ENCODE measurements around the gene BCL7A. TPM values are rescaled to one million over a fixed set of nuclear protein-coding genes. Genes with fewer than 3 reads are reported as not detected.

The BCL7A gene
- total RNA-seq, 1 donor: 4.7 TPM

DNA sequence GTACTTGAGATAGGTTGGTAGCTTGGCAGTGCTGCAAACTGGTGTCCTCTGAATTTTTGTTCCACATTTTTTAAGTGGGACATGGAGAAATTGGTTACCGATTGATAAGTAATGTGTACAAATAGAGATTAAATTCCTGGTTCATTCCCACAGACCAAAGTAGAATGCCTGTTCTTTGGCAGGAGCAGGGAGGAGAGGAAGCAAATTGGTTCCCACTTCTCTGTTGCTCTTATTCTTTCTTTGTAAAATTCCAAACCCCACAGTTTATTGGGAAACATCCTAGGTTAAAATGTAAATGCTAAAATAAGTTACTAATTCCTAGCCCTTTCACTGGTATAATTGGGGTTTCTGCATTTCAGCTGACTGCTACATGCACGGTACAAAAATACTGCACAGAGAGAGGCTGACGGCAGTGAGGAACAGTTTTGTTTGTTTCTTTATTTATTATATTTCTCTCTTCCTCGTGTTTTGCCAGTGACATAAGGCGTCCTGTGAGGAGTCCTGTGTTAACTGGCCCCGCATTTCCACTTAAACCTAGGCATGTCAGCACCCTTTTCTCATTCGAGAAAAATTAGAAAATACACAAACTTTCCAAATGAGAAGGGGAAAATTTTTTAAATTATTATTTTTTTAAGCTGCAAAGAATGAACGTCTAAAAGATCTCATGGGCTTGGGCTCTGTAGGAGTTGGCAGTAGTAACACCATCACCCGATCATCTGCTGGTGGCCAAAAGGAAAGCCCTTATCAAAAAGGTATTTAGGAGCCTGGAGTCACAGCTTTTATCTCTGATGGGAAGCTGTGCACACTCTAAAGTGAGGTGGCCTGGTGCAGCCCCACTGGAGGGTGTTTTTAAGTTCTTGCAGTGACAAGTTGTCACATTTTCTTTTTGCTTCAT is 25.4 kb upstream of the BCL7A start:
- DNase-seq (ENCODE audit: insufficient read length, low spot score, missing footprints): no peak
- Histone ChIP-seq H3K79me2 (ENCODE audit: insufficient read depth, low read length) (no peaks in the 10 kb centered on the region), H3K4me1 (ENCODE audit: insufficient read depth, low read length) (peaks cover 19% of the 10 kb centered on the region), H4K20me1 (ENCODE audit: insufficient read depth, low read length) (no peaks in the 10 kb centered on the region), H2AFZ (ENCODE audit: low read length) (peak overlapping the region; percentile 6), H3K27me3 (ENCODE audit: insufficient read depth, low read length) (no peaks in the 10 kb centered on the region), H3K9me3 (ENCODE audit: low read depth, low read length) (no peaks in the 10 kb centered on the region), H3K4me2 (ENCODE audit: insufficient read depth, low read length) (peak overlapping the region; percentile 15), H3K4me3 (ENCODE audit: insufficient read depth, low read length) (no peak overlapping the region), H3K27ac (ENCODE audit: low read depth, low read length) (no peak overlapping the region), H3K36me3 (ENCODE audit: insufficient read depth, low read length) (no peaks in the 10 kb centered on the region)
- TF ChIP-seq, protein P1, sequence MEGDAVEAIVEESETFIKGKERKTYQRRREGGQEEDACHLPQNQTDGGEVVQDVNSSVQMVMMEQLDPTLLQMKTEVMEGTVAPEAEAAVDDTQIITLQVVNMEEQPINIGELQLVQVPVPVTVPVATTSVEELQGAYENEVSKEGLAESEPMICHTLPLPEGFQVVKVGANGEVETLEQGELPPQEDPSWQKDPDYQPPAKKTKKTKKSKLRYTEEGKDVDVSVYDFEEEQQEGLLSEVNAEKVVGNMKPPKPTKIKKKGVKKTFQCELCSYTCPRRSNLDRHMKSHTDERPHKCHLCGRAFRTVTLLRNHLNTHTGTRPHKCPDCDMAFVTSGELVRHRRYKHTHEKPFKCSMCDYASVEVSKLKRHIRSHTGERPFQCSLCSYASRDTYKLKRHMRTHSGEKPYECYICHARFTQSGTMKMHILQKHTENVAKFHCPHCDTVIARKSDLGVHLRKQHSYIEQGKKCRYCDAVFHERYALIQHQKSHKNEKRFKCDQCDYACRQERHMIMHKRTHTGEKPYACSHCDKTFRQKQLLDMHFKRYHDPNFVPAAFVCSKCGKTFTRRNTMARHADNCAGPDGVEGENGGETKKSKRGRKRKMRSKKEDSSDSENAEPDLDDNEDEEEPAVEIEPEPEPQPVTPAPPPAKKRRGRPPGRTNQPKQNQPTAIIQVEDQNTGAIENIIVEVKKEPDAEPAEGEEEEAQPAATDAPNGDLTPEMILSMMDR (IDR thresholded peaks at IDR 0.05; ENCODE audit: extremely low read depth, low read depth, low read length): no peak

DNA sequence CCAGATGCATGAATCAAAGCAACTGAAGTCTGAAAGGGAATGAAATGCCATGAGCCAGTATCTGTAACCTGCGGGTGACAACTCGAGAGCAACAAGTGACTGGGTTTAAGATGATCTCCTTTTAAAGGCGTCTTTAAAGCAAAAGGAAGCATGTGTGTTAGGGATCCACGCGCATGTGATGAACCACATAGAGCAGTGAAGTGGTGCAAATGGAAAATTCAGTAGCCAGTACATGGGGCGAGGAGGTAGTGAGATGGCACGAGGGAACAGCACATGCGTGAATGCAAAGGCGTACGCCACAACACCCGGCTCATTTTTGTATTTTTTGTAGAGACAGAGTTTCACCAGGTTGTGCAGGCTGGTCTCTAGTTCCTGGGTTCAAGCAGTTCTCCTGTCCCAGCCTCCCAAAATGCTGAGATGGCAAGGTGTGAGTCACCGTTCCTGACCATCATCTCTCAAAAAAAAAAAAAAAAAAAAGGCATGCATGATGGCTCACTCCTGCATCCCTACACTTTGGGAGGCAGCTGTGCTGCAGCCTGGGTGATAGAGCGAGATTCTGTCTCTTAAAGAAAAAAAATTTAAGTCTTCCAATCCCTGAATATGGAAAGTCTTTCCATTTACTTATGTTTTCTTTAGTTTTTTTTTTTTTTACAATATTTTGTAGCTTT is 24.6 kb upstream of the BCL7A start:
- Histone ChIP-seq H3K9me3 (ENCODE audit: low read depth, low read length) (no peaks in the 10 kb centered on the region), H2AFZ (ENCODE audit: low read length) (peak overlapping the region; percentile 6), H3K4me3 (ENCODE audit: insufficient read depth, low read length) (no peak overlapping the region), H3K27me3 (ENCODE audit: insufficient read depth, low read length) (no peaks in the 10 kb centered on the region), H3K27ac (ENCODE audit: low read depth, low read length) (no peak overlapping the region), H3K4me1 (ENCODE audit: insufficient read depth, low read length) (peaks cover 11% of the 10 kb centered on the region), H3K79me2 (ENCODE audit: insufficient read depth, low read length) (no peaks in the 10 kb centered on the region), H4K20me1 (ENCODE audit: insufficient read depth, low read length) (no peaks in the 10 kb centered on the region), H3K36me3 (ENCODE audit: insufficient read depth, low read length) (no peaks in the 10 kb centered on the region), H3K4me2 (ENCODE audit: insufficient read depth, low read length) (no peak overlapping the region)
- TF ChIP-seq, protein P1 (IDR thresholded peaks at IDR 0.05; ENCODE audit: extremely low read depth, low read depth, low read length): no peak
- peak; percentile 82 for DNase-seq (ENCODE audit: insufficient read length, low spot score, missing footprints)

DNA sequence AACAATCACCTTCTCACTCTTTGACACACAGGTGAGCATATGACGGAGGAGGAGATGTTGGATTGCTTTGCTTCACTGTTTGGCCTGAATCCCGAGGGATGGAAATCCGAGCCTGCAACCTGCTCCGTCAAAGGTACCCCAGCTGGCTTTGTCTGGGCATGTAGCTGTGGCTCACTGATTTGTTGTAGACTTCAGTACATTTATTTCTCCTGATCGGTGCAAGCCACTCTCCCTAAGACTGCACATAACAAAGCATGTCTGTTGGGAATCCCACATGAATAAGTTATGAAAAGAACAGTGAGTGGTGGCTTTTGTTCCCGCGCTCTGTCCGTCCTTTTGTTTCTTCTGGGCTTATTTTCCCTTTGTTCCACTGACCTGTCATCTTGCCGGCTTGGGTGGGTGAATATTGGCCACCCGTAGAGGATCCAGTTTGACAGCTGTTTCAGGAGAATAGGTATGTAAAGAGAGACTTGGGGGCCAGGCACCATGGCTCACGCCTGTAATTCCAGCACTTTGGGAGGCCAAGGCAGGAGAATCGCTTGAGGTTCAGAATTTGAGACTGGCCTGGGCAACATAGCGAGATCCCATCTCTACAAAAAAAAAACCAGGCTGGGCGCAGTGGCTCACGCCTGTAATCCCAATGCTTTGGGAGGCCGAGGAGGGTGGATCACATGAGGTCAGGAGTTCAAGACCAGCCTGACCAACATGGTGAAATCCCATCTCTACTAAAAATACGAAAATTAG is 20.0 kb upstream of the BCL7A start:
- no peaks in the 10 kb centered on the region for H3K79me2 ChIP-seq (ENCODE audit: insufficient read depth, low read length)
- H3K27ac ChIP-seq (ENCODE audit: low read depth, low read length): no peak overlapping the region
- H3K27me3 ChIP-seq (ENCODE audit: insufficient read depth, low read length): no peaks in the 10 kb centered on the region
- no peaks in the 10 kb centered on the region for H3K36me3 ChIP-seq (ENCODE audit: insufficient read depth, low read length)
- H3K4me3 ChIP-seq (ENCODE audit: insufficient read depth, low read length): no peak overlapping the region
- TF ChIP-seq, protein P1 (IDR thresholded peaks at IDR 0.05; ENCODE audit: extremely low read depth, low read depth, low read length): no peak
- H3K9me3 ChIP-seq (ENCODE audit: low read depth, low read length): no peaks in the 10 kb centered on the region
- H2AFZ ChIP-seq (ENCODE audit: low read length): no peak overlapping the region
- H4K20me1 ChIP-seq (ENCODE audit: insufficient read depth, low read length): no peaks in the 10 kb centered on the region
- H3K4me1 ChIP-seq (ENCODE audit: insufficient read depth, low read length): peaks cover 10% of the 10 kb centered on the region
- DNase-seq (ENCODE audit: insufficient read length, low spot score, missing footprints): no peak
- H3K4me2 ChIP-seq (ENCODE audit: insufficient read depth, low read length): no peak overlapping the region
